ENCODE results near the gene TMEM255B.

GRCh38 chr13:113855931-113856715 lies 97.1 kb downstream of the TMEM255B start:
- TF ChIP-seq CTCF (IDR thresholded peaks at IDR 0.05): no peak
- TF ChIP-seq POLR2A (IDR thresholded peaks at IDR 0.05): no peak

Data from prostate gland (tissue), 2 donors.